SU-DHL-6 (cell line): ENCODE measurements around the gene LYZL2.

Experiments
- H2AFZ ChIP-seq: fragments of 200-600 bp; sonication (generic); 2 replicates; pipeline ENCODE4 v1.6.1; 2014; ENCODE audit warnings: low read depth, mild to moderate bottlenecking, moderate library complexity, mixed read lengths, antibody characterized with exemption, low read length; ENCODE audit not compliant: severe bottlenecking
- H3F3A ChIP-seq: fragments of 200-600 bp; shearing (Covaris generic); 2 replicates; pipeline ENCODE4 v1.6.0; 2016; ENCODE audit warnings: antibody characterized with exemption, mild to moderate bottlenecking; ENCODE audit not compliant: insufficient read depth
- H3K27ac ChIP-seq: fragments of 200-600 bp; sonication (generic); 2 replicates; pipeline ENCODE4 v1.5.1; 2016; ENCODE audit warnings: low read depth, mild to moderate bottlenecking, low read length, moderate library complexity, mixed read lengths
- H3K27me3 ChIP-seq: fragments of 200-600 bp; sonication (generic), shearing (Covaris generic); 2 replicates; pipeline ENCODE4 v1.6.0; 2014; ENCODE audit warnings: mild to moderate bottlenecking, low read length
- H3K36me3 ChIP-seq: fragments of 200-600 bp; sonication (generic); 2 replicates; pipeline ENCODE4 v1.6.1; 2014; ENCODE audit warnings: mild to moderate bottlenecking, low read length, mixed read lengths
- H3K4me2 ChIP-seq: fragments of 300-600, 200-600 bp; shearing (Covaris generic), sonication (generic); 2 replicates; pipeline ENCODE4 v1.6.0; 2014; ENCODE audit warnings: low read length, low read depth, mild to moderate bottlenecking; ENCODE audit not compliant: poor library complexity, severe bottlenecking
- H3K4me3 ChIP-seq: fragments of 200-600 bp; sonication (generic); 2 replicates; pipeline ENCODE4 v1.5.1; 2014; ENCODE audit warnings: antibody characterized with exemption, low read length, mild to moderate bottlenecking, mixed read lengths; ENCODE audit not compliant: insufficient read depth, poor library complexity, severe bottlenecking
- H3K79me2 ChIP-seq: fragments of 200-600 bp; sonication (generic); 2 replicates; pipeline ENCODE4 v1.6.1; 2014; ENCODE audit warnings: mild to moderate bottlenecking, low read length, moderate library complexity; ENCODE audit not compliant: insufficient read depth
- H3K9ac ChIP-seq: fragments of 200-600 bp; sonication (generic); 2 replicates; pipeline ENCODE4 v1.7.0; 2014; ENCODE audit warnings: mild to moderate bottlenecking, low read length
- H3K9me2 ChIP-seq: fragments of 200-600 bp; sonication (generic); replicated peaks from 2 replicates; pipeline ENCODE4 v1.6.1; 2014; ENCODE audit warnings: low read length; ENCODE audit not compliant: insufficient read depth
- H3K9me3 ChIP-seq: fragments of 200-600 bp; sonication (generic); 2 replicates; pipeline ENCODE4 v1.6.1; 2014; ENCODE audit warnings: low read length, mixed read lengths; ENCODE audit not compliant: insufficient read depth
- H4K20me1 ChIP-seq: fragments of 200-600 bp; sonication (generic); 2 replicates; pipeline ENCODE4 v1.6.1; 2014; ENCODE audit warnings: low read depth, mild to moderate bottlenecking, antibody characterized with exemption, low read length, moderate library complexity, mixed read lengths
- EZH2phosphoT487 ChIP-seq: fragments of 200-600 bp; sonication (generic), shearing (Covaris generic); conservative IDR thresholded peaks from 2 replicates; pipeline ENCODE4 v1.6.1; 2018; ENCODE audit warnings: mild to moderate bottlenecking, antibody characterized with exemption, low read length, moderate library complexity, mixed read lengths
- TF ChIP-seq, protein P1 (sequence below): fragments of 200-600 bp; sonication (generic); IDR thresholded peaks from one replicate; pipeline ENCODE4 v1.5.1; 2017; ENCODE audit warnings: antibody characterized with exemption, mild to moderate bottlenecking, low read length, moderate library complexity; ENCODE audit not compliant: insufficient read depth, poor library complexity, severe bottlenecking

LYZL2 gene

DNA sequence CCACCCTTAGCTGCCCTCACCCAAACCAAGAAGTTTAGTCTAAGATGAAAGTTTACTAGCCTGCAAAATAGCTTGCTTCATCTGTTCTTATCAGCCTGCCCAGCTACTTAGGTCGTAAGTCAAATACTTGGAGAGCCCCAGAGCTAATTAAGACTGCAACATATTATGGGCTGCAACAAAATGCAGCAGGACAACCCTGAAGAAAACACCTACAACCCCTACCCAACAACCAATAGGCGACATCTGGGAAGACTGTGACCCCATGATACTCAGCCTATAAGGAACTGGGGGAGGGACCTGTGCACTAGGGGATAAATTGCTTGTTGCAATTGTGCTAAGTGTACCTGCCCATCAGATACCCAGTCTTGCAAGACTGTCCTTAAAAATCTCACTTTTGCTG, 64.1 kb downstream of the LYZL2 start:
- Histone ChIP-seq H3K9ac (no peak overlapping the region), H2AFZ (no peak overlapping the region), H3K4me2 (no peak overlapping the region), H3F3A (no peaks in the 10 kb centered on the region), H3K36me3 (no peaks in the 10 kb centered on the region), H3K79me2 (no peaks in the 10 kb centered on the region), H3K4me3 (no peak overlapping the region), H3K27ac (no peak overlapping the region), H4K20me1 (no peaks in the 10 kb centered on the region), H3K9me2 (no peaks in the 10 kb centered on the region), H3K27me3 (no peaks in the 10 kb centered on the region), H3K9me3 (no peaks in the 10 kb centered on the region)
- TF ChIP-seq, protein P1, sequence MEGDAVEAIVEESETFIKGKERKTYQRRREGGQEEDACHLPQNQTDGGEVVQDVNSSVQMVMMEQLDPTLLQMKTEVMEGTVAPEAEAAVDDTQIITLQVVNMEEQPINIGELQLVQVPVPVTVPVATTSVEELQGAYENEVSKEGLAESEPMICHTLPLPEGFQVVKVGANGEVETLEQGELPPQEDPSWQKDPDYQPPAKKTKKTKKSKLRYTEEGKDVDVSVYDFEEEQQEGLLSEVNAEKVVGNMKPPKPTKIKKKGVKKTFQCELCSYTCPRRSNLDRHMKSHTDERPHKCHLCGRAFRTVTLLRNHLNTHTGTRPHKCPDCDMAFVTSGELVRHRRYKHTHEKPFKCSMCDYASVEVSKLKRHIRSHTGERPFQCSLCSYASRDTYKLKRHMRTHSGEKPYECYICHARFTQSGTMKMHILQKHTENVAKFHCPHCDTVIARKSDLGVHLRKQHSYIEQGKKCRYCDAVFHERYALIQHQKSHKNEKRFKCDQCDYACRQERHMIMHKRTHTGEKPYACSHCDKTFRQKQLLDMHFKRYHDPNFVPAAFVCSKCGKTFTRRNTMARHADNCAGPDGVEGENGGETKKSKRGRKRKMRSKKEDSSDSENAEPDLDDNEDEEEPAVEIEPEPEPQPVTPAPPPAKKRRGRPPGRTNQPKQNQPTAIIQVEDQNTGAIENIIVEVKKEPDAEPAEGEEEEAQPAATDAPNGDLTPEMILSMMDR: no peak
- no peak for TF ChIP-seq EZH2phosphoT487

DNA sequence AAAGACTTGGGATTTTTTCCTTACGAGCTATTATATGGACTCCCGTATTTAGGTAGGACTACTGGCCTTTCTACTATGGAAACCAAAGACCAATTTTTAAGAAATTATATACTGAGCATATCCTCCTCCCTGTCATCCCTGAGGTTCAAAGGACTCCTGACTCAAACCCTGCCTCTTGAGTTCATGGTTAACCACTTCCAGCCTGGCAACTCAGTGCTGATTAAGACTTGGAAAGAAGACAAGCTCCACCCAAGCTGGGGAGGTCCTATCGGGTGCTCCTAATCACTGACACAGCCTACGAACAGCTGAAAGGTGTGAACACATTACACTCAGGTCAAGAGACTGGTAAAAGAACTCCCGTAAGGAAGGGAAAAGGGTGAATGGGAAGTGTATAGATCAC, 66.8 kb downstream of the LYZL2 start:
- H3F3A ChIP-seq: no peaks in the 10 kb centered on the region
- TF ChIP-seq, protein P1: no peak
- no peak for TF ChIP-seq EZH2phosphoT487
- no peaks in the 10 kb centered on the region for H3K27me3 ChIP-seq

More for the DNA sequence above, 66.8 kb downstream of the LYZL2 start:
- H3K4me3 ChIP-seq: no peak overlapping the region
- no peak overlapping the region for H3K4me2 ChIP-seq
- H3K9me2 ChIP-seq: no peaks in the 10 kb centered on the region
- no peak overlapping the region for H3K9ac ChIP-seq
- H4K20me1 ChIP-seq: no peaks in the 10 kb centered on the region
- no peaks in the 10 kb centered on the region for H3K79me2 ChIP-seq
- H3K27ac ChIP-seq: no peak overlapping the region
- no peaks in the 10 kb centered on the region for H3K36me3 ChIP-seq
- no peak overlapping the region for H2AFZ ChIP-seq
- no peaks in the 10 kb centered on the region for H3K9me3 ChIP-seq
